Stimulated activated CD4-positive, alpha-beta T cell treated with anti-CD3 and anti-CD28 coated beads, Interleukin-15, amount 100 ng/mL, for 1 hour (primary cell): ENCODE results near the gene AGTRAP.

Experiments used
- DNase-seq, 2 donors: peaks; one replicate each; pipeline ENCODE4 v3.0.0-alpha.2; 2020; ENCODE audit warnings: low read depth in 1 of 2, low spot score in 1 of 2

The AGTRAP gene, protein sequence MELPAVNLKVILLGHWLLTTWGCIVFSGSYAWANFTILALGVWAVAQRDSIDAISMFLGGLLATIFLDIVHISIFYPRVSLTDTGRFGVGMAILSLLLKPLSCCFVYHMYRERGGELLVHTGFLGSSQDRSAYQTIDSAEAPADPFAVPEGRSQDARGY

GRCh38 chr1:11735854-11736745 is at the start of gene AGTRAP:
TSS of gene AGTRAP (plus strand) at chr1:11736136. CDS start at chr1:11736209, 73 bp downstream.
- DNase-seq = peak; percentile 69 to 76

DNA sequence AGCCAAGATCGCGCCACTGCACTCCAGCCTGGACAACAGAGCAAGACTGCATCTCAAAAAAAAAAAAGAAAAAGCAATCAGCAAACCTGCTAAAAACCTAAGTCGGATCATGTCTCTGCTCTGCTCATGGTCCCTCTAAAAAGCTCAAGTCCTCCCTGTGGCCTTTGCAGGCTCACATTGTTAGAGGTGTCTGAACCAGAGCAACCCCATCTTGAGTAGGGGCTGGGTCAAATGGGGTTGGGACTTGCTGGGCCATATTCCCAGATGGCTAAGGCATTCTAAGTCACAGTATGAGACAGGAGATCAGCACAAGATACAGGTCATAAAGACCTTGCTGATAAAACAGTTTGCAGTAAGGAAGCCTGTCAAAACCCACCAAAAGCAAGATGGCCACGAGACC is 47.4 kb upstream of the AGTRAP start:
- no peak for DNase-seq

- no peak for DNase-seq
Observed at GRCh38 chr1:11690397-11691301, 45.3 kb upstream of the AGTRAP start.

GRCh38 chr1:11691302-11691914 is 44.5 kb upstream of the AGTRAP start, which contains the start of gene DRAXIN:
TSS of gene DRAXIN (plus strand) at chr1:11691710. CDS start at chr1:11706259, 14,549 bp downstream.
- DNase-seq = no peak

DNA sequence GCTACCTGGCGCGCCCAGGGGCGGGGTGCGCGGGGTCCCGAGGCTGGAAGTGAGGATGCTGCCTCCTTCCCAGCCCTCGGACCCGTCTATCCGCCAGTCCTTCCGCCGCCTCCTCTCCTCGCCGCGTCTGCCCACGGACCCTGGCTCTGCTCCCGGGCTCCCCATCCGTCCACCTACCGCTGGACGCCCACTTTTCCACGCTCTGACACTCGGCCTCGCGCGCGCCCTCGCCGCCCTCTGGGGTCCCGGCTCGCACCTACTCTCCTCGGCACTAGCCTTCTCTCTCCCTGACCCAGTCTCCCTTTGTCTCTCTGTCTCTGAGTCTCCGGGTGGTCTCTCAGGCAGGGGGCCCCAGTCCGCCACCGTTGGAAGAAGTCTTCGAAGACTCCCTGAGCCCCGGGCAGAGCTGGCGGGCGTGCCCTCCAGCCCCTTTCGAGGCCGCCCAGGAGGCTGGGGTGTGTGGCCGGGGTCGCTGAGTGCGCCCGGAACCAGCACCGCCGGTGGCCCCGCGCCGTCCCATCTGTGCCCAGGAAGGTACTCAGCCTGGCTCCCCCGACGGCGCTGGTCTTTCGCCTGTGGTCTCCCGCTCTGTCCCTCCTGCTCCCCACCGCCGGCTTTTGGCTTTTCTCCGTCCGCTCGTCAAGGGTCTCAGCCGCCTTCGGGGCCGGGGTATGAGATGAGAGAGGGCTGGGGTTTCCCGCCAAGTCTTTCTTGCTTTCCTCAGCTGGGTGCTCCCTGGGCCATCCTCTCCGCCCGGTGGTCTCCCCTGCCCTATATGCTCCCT is 43.8 kb upstream of the AGTRAP start:
- DNase-seq = no peak

DNA sequence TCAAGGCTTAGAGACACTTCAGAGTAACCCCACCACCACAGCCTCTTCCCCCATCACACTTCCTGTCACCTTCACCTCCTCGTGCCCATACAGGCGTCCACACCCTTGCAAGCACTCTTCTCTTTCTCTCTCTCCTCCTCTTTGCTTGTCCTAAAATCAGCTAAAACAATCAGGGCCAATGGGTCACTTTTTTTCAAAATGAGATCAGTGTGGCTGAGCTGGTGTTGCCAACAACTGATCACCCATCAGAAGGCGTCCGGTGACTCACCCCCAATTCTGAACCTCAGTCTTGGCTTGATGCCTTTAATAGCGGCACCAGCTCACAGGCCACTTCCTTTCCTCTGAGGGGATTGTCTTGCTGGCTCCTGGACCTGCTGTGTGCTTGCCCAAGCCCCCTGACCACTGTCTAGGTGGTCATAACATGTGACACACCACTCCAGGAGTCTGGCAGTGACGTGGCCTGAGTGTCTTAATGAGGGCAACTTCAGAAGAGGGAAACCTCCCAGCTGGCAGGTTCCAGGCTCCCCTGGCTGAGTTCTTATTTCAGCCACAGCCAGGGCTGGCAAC is 42.8 kb upstream of the AGTRAP start:
- no peak for DNase-seq

GRCh38 chr1:11693917-11694316 is 42.0 kb upstream of the AGTRAP start:
- DNase-seq = no peak

DNA sequence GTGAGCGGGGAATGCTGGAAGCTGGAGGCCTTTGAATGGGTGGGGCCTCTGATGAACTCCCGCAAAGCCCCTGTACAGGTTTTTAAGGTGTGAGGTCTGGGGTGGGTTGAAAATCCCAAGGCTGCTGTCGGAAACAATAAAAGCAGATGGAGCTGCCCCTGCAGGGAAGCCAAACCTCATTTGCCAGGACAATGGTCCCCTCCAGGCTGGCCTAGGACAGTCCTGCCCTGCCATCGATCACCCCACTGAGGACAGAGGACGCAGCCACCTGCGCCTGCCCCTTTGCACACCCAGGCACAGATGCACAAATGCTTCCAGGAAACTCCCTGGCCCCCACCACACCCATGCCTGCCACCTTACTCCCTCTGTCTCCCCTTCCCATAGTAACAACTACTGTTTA is 40.1 kb upstream of the AGTRAP start:
- no peak for DNase-seq

- DNase-seq = no peak
Observed at GRCh38 chr1:11697188-11697892, 38.6 kb upstream of the AGTRAP start.

DNA sequence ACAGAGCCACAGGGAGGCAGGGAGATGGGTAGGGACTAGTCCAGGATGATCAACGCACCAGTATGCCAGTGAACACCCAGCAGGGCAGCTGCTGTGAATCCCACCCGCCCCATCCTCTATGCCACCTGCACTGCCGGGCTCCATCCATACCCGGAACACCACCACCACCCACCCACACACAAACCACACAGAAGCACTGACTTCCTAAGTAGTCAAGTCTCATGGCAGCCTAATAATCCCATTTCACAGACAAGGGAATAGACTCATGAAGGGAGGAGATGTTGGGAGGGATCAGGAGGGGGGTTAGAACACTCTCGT is 38.1 kb upstream of the AGTRAP start:
- DNase-seq = no peak

DNA sequence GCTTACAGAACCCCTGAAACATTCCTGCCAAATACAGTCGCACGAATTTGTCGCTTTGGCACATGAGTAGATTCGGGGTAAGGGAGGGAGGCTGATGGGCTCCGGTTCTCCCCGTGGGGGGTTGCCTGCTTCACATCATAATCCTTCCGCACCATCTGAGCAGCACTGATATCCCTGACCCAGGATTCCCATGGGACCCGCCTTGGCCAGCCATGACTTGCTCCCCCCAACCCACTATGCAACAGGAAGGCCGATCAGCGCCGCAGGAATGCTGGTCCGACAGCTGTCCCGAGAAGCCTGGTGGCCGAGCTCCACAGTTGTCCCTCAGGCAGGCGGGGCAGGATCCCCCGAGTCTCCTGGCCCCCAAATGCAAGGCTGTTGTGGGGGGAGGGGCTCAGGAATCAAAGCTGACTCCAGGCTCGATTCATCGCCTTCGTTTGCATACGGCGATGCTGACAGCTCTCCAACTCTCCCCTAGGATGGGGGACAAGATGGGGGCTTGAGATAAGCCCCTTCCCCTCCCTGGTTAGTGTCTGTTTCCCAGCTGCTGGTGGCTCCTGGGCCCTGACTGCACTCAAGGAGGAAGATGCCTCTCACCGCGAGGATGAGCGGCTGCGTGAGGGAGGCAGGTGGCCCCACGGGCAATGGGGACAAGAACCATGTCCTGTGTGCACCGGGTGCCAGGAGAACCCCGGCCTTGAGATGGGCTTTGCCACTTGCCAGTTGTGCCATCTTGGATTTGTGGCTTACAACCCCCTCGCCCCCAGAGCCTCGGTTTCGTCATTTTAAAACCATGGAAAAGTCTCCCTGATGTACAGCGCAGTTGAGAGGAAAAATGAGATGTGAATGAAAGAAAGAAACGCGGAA is 35.1 kb upstream of the AGTRAP start:
- no peak for DNase-seq

GRCh38 chr1:11701551-11701961 is 34.4 kb upstream of the AGTRAP start:
- DNase-seq = no peak

GRCh38 chr1:11701981-11702803 is 33.7 kb upstream of the AGTRAP start:
- DNase-seq = no peak

GRCh38 chr1:11703357-11704193 is 32.4 kb upstream of the AGTRAP start:
- DNase-seq = no peak

GRCh38 chr1:11704194-11704529 is 31.8 kb upstream of the AGTRAP start:
- DNase-seq = no peak

DNA sequence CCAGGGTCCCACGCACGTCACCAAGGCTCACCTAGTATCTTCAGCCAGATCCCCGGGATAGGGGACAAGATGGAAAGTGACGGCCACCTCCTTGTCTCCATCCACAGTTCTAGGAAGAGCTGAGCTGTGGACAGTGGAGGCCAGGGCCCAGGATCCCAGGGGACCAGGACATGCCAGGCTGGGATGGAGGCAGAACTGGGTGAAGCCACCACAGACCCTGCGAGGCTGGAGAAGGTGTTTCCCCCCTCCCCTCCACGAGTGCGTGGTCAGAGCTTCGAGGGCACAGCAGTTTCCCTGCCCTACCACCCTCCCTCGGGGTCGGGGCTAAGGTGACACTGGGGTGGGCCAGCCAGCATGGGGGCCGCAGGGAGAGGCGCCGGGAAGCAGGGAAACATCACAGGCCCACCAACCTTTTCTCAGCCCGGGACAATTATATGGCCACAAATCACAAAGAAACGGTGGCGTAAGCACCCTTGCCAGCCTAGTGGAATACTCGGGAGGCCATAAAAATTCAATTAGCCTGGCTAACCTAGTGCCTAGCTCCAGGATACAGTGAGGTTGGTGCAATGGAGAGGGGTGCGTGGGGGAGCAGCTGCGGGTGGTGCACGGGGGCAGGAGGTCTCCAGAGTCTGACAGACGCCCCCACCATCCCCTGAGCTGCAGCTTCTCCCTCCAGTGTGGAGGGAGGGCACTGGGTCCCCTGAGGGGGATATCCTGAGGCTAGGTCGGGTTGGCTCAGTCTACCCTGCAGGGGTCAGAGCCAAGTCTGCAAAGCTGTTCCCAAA is 31.1 kb upstream of the AGTRAP start:
- DNase-seq = no peak
